GM21717 (cell line): ENCODE results near the gene INSYN2B.
"Not testable (repeated sequence)": the region's sequence is repeated elsewhere in the genome, so short reads cannot be mapped to it uniquely, and the experiment has no call there.

Experiments used
- ATAC-seq: cut with Tn5 transposase; IDR thresholded peaks from one replicate; pipeline ENCODE4 v1.9.1; 2021; ENCODE audit warnings: mild to moderate bottlenecking, moderate library complexity; ENCODE audit not compliant: unreplicated experiment

The INSYN2B gene

DNA sequence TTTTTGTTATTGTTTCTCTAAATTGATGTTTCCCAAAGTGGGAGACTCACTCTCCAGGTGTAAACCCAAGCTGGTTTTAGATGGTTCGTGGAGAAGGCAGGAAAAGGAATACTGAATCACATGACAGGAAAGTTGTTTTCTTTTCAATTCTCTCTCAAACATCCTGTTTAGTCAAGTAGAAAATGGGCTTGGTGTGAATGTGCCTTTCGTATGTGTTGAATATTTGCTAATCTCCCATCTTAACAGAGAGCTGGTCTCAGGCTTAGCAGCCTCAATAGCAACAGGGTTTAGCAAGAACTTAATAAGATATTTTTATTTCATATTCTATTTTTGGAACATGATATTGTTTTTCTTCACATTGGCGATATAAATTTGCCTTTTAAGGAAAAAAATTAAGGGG lies 119.7 kb downstream of the INSYN2B start:
- no peak for ATAC-seq

DNA sequence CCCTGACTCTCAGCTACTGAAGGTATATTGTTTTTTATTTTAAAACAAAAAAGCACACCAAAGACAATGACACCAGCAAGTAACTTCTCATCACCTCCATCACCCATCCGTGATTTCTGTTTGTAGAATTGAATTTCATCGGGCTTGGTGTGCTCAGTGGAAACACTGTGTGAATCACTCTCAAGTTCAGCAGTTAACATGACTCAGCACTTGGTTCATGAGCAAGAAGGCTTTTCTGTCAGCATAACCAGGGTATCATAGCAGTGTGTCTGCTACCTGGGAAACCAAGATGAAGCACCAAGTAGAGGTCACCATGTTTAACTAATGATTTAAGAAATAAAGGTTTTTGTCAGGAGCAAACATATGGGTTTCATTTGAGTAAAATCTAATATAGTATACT lies 123.7 kb downstream of the INSYN2B start:
- no peak for ATAC-seq

DNA sequence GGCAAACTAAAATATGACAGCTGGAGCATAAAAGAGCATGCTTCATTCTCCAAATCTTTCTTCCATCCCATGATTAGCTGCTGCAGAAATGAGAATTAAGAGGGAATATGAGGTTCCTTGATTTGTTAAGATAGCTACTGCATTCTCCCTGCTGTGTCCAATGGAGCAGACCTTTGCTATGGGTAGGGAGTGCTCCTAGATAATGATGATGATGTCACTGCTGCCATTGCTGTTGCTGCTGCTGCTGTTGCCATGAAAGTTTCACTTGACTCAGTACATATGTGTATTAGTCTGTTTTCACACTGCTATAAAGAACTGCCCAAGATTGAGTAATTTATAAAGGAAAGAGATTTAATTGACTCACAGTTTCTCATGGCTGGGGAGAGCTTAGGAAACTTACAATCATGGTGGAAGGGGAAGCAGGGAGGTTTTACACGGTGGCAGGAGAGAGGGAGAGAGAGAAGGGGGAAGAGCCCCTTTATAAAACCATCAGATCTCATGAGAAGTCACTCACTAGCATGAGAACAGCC lies 128.9 kb downstream of the INSYN2B start:
- no peak for ATAC-seq

GRCh38 chr5:169850409-169850808 lies 129.9 kb downstream of the INSYN2B start:
- no peak for ATAC-seq

GRCh38 chr5:169848792-169849191 lies 131.5 kb downstream of the INSYN2B start:
- ATAC-seq, result no peak

DNA sequence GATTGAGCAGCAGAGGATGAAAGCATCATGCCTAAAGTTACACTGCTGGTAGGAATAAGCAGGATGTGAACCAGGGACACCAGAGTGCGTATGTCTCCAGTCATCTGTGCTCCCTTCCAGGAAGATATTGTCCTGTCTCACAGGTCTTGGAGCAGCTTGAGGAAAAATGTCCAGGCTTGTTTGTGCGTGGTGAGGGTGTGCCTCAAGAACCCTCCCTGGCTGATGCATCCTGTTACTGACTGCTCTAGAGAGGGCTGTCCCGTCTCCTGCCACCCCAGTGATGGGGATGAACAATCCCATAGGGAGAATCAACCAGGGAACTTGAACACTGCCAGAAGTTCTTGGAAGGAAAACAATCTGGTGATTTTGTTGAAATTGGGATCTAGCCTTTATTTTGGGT lies 132.0 kb downstream of the INSYN2B start:
- no peak for ATAC-seq

- no peak for ATAC-seq
Observed at GRCh38 chr5:169847519-169847918, 132.8 kb downstream of the INSYN2B start.

DNA sequence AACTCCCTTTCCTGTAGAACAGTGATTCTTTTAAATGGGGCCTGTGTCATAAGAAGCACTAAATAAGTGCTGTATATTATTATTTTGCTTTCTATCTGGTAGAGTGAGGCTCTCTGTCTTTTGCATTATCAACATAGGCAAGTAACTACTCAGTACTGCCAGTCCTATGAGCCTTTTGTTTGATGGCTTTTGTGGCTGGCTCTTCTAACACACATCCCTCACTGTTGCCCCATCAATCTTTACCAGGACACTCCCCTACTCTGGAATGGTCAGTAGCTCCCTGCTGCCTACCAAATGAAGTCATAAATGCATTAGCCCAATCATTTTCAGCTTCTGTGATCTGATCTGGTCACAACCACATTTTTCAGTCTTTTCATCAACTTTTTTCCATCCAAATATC lies 137.6 kb downstream of the INSYN2B start:
- ATAC-seq, result no peak

DNA sequence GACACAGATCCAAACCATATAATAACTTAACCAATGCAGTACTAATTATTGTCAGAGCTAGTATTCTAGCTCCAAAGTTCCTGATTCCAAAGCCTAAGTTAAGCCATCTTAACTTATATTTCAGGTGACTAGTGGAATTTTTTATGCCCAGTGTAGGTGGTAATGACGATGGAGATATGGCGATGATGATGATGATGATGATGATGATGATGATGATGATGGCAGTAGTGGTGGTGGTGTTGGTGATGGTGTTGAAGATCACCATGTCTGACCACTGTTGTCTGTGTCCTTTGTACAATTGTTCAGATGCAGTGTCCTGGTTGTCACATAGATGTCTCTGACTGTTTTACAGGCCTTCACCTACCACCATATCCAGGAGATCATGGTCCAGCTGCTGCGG lies 139.9 kb downstream of the INSYN2B start:
- no peak for ATAC-seq

DNA sequence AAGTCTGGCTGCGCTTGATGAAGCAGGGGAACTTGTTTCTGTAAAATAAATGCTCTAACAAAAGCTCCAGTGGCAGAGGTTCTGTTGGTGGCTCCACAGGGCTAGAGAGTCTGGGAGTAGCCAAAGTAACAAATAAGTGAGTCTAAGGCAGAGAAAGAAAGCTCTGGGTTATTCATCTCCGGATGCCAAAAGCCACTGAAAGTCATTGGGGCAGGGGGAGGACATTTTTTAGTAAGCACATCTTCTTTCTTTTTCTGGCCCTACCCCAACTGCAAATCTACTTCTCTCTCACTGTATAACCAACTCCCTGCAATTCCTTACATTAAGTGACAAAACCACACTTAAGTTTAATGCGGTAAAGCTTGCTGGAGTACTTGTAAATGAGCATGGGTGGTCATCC lies 141.6 kb downstream of the INSYN2B start:
- ATAC-seq, result peak; percentile 53

- ATAC-seq, result no peak
Observed at GRCh38 chr5:169837686-169838085, 142.6 kb downstream of the INSYN2B start.

GRCh38 chr5:169836835-169837536 lies 143.3 kb downstream of the INSYN2B start:
- ATAC-seq, result no peak

- ATAC-seq, result not testable (repeated sequence)
Observed at GRCh38 chr5:169834540-169834939, 145.8 kb downstream of the INSYN2B start.

DNA sequence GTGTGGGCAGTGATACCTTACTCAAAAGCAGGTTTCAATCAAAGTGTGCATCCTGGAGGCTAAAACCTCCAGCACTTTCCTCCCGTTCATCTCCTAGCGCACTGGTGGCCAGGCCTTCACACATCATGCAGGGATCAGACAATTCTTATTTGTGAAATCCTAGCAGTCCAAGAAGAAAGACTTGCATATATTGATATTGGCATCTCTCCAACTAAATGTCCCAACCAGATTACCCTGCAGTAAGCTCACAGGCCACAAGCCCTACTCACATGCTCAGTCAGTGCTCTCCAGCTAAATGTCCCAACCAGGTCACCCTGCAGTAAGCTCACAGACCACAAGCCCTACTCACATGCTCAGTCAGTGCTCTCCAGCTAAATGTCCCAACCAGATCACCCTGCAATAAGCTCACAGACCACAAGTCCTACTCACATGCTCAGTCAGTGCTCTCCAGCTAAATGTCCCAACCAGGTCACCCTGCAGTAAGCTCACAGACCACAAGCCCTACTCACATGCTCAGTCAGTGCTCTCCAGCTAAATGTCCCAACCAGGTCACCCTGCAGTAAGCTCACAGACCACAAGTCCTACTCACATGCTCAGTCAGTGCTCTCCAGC lies 146.5 kb downstream of the INSYN2B start:
- not testable (repeated sequence) for ATAC-seq

GRCh38 chr5:169832845-169833244 lies 147.4 kb downstream of the INSYN2B start:
- no peak for ATAC-seq

GRCh38 chr5:169832304-169832703 lies 148.0 kb downstream of the INSYN2B start:
- no peak for ATAC-seq

GRCh38 chr5:169831331-169831730 lies 149.0 kb downstream of the INSYN2B start:
- ATAC-seq, result no peak

DNA sequence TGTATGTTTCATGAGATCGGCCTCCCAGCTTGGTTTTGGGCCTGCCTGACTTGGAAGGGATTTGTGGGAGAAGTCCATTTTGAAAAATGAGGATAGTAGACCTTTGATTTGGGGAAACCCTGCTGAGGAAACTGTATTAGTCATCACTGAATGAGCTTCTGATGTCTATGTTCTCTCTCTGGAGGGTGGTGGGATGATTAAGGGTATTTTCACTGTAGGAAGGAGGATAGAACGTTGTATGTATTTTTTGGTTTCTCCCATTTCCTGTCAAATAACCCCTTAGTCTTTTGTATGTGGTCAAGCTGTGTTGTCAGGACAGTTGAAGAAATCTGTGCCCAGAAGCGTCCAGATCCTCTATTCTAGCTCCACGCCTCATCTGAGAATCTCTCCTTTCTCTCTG lies 151.9 kb downstream of the INSYN2B start:
- ATAC-seq, result no peak

- ATAC-seq, result no peak
Observed at GRCh38 chr5:169827769-169828168, 152.5 kb downstream of the INSYN2B start.

DNA sequence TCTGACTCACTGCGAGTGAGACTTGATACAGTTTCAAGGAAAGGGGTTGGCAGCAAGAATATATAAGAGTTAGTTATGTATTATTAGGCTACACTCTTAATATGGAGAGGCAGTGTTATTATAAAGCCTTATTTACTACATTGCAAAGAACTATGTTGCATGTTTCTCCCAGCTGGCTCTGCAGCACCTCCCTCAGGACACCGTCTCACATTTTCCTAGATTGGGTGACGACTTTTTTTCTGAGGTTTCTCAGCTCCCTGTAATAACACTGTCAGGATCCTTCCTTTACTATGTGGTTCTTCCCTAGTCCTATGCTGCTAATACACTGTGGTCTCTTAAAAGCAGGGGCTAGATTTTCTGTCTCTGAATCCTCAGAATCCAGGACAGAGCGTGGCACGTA lies 153.7 kb downstream of the INSYN2B start:
- no peak for ATAC-seq

DNA sequence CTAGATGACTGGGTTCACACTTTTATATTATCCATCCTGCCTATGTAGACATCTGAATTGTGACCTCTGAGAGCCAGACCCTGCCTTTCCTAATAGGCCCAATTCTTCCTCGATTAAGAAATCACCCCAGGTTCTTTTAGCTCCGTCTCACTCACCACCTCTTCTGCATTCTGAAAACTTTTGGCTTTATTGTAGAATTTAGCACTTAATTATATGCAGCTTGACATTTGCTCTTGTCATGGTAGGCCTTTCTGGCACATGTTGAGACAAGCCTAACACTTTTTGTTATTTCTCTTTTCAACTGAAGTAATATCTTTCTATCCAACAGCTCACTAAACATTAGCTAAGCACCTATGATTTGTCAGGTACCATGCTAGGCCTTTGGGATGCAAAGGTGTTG lies 163.3 kb downstream of the INSYN2B start:
- no peak for ATAC-seq

GRCh38 chr5:169814522-169814921 lies 165.8 kb downstream of the INSYN2B start:
- ATAC-seq, result no peak
